Measurements from ENCODE around the gene NUPR1.

GRCh38 chr16:28585674-28586073, 46.9 kb upstream of the NUPR1 start:
- TF ChIP-seq YY1 (tag by site-specific recombination; IDR thresholded peaks at IDR 0.05) (no peak), CTCF (tag by site-specific recombination; IDR thresholded peaks at IDR 0.05) (no peak), ZNF138 (tag by site-specific recombination; IDR thresholded peaks at IDR 0.05; ENCODE audit: borderline replicate concordance) (no peak), ZNF221 (tag by site-specific recombination; IDR thresholded peaks at IDR 0.05; ENCODE audit: borderline replicate concordance) (no peak), ZNF354C (tag by site-specific recombination; IDR thresholded peaks at IDR 0.05; ENCODE audit: borderline replicate concordance, low read depth) (no peak), ZNF423 (tag by site-specific recombination; IDR thresholded peaks at IDR 0.05) (no peak), ZNF274 (IDR thresholded peaks at IDR 0.05; ENCODE audit: low read length) (no peak), ZNF274 (tag by site-specific recombination; IDR thresholded peaks at IDR 0.05; ENCODE audit: borderline replicate concordance) (no peak), ZBTB1 (tag by site-specific recombination; IDR thresholded peaks at IDR 0.05) (no peak), ZBTB17 (tag by site-specific recombination; IDR thresholded peaks at IDR 0.05) (peak; percentile 75), ZNF600 (tag by site-specific recombination; IDR thresholded peaks at IDR 0.05) (no peak), ZNF2 (tag by site-specific recombination; IDR thresholded peaks at IDR 0.05) (no peak), ZNF521 (tag by site-specific recombination; IDR thresholded peaks at IDR 0.05) (no peak)
- TF ChIP-seq, protein P1, sequence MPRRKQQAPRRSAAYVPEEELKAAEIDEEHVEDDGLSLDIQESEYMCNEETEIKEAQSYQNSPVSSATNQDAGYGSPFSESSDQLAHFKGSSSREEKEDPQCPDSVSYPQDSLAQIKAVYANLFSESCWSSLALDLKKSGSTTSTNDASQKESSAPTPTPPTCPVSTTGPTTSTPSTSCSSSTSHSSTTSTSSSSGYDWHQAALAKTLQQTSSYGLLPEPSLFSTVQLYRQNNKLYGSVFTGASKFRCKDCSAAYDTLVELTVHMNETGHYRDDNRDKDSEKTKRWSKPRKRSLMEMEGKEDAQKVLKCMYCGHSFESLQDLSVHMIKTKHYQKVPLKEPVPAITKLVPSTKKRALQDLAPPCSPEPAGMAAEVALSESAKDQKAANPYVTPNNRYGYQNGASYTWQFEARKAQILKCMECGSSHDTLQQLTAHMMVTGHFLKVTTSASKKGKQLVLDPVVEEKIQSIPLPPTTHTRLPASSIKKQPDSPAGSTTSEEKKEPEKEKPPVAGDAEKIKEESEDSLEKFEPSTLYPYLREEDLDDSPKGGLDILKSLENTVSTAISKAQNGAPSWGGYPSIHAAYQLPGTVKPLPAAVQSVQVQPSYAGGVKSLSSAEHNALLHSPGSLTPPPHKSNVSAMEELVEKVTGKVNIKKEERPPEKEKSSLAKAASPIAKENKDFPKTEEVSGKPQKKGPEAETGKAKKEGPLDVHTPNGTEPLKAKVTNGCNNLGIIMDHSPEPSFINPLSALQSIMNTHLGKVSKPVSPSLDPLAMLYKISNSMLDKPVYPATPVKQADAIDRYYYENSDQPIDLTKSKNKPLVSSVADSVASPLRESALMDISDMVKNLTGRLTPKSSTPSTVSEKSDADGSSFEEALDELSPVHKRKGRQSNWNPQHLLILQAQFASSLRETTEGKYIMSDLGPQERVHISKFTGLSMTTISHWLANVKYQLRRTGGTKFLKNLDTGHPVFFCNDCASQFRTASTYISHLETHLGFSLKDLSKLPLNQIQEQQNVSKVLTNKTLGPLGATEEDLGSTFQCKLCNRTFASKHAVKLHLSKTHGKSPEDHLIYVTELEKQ (tag by site-specific recombination; IDR thresholded peaks at IDR 0.05; ENCODE audit: borderline replicate concordance), result no peak

All from HEK293 (cell line).